ENCODE results near the gene CLEC20A. TPM values are rescaled to one million over a fixed set of nuclear protein-coding genes. Genes with fewer than 3 reads are reported as not detected.

The CLEC20A gene
- total RNA-seq, 2 donors from 2014 or later = 0.48 TPM; not detected in 1

GRCh38 chr1:178486100-178487069, 10.4 kb downstream of the CLEC20A start:
- no peak overlapping the region for H3K27ac ChIP-seq
- no peak for TF ChIP-seq CTCF (IDR thresholded peaks at IDR 0.05)
- H3K36me3 ChIP-seq = no peaks in the 10 kb centered on the region
- H3K4me1 ChIP-seq = peaks cover 0 to 23% of the 10 kb centered on the region in 2 donors
- no peaks in the 10 kb centered on the region for H3K9me3 ChIP-seq
- DNase-seq (ENCODE audit: low spot score) = peak; percentile 52
- H3K27me3 ChIP-seq = no peaks in the 10 kb centered on the region
- H3K4me3 ChIP-seq = peak overlapping the region; percentile 20 to 49

- Histone ChIP-seq H3K36me3 (no peaks in the 10 kb centered on the region), H3K4me3 (no peak overlapping the region), H3K27ac (no peak overlapping the region), H3K9me3 (no peaks in the 10 kb centered on the region), H3K27me3 (no peaks in the 10 kb centered on the region), H3K4me1 (peaks cover 0 to 23% of the 10 kb centered on the region in 2 donors)
- no peak for TF ChIP-seq CTCF (IDR thresholded peaks at IDR 0.05)
- DNase-seq (ENCODE audit: low spot score) = no peak
Measured at GRCh38 chr1:178485541-178485981, 11.2 kb downstream of the CLEC20A start.

GRCh38 chr1:178484698-178485225, 12.0 kb downstream of the CLEC20A start:
- Histone ChIP-seq H3K4me1 (peaks cover 0 to 23% of the 10 kb centered on the region in 2 donors), H3K27me3 (no peaks in the 10 kb centered on the region), H3K27ac (no peak overlapping the region), H3K4me3 (no peak overlapping the region), H3K36me3 (peaks cover 6% of the 10 kb centered on the region), H3K9me3 (no peaks in the 10 kb centered on the region)
- TF ChIP-seq CTCF (IDR thresholded peaks at IDR 0.05) = no peak
- DNase-seq (ENCODE audit: low spot score) = no peak

GRCh38 chr1:178483251-178483957, 13.4 kb downstream of the CLEC20A start:
- H3K4me1 ChIP-seq = peaks cover 0 to 23% of the 10 kb centered on the region in 2 donors
- no peak overlapping the region for H3K4me3 ChIP-seq
- TF ChIP-seq CTCF (IDR thresholded peaks at IDR 0.05) = no peak
- H3K27ac ChIP-seq = no peak overlapping the region
- no peaks in the 10 kb centered on the region for H3K9me3 ChIP-seq
- no peaks in the 10 kb centered on the region for H3K27me3 ChIP-seq
- peaks cover 6% of the 10 kb centered on the region for H3K36me3 ChIP-seq
- DNase-seq (ENCODE audit: low spot score) = no peak

GRCh38 chr1:178477841-178478240, 18.9 kb downstream of the CLEC20A start:
- H3K4me1 ChIP-seq = no peaks in the 10 kb centered on the region
- TF ChIP-seq CTCF (IDR thresholded peaks at IDR 0.05) = no peak
- no peak overlapping the region for H3K27ac ChIP-seq
- peaks cover 39% of the 10 kb centered on the region for H3K36me3 ChIP-seq
- no peak for DNase-seq (ENCODE audit: low spot score)
- no peaks in the 10 kb centered on the region for H3K27me3 ChIP-seq
- H3K9me3 ChIP-seq = no peaks in the 10 kb centered on the region
- H3K4me3 ChIP-seq = no peak overlapping the region

Measured in right atrium auricular region (tissue), 2 donors.